Lower leg skin (tissue), 4 donors: Measurements from ENCODE around the gene TMEM190. TPM values are rescaled to one million over a fixed set of nuclear protein-coding genes. Genes with fewer than 3 reads are reported as not detected.

Source experiments
- DNase-seq, 2 donors: peaks; one replicate each; pipeline ENCODE4 v3.0.0-alpha.2; 2019; ENCODE audit warnings: low spot score in 2 of 2
- H3K4me3 ChIP-seq: fragments of 200-600 bp; sonication (generic); 2 replicates; pipeline ENCODE4 v1.5.1; 2017; ENCODE audit warnings: mild to moderate bottlenecking, low read depth; ENCODE audit not compliant: poor library complexity, severe bottlenecking
- POLR2A ChIP-seq, 2 donors: fragments of 450-650 bp; IDR thresholded peaks; one replicate each; pipeline ENCODE4 v1.6.1; 2016 to 2017; ENCODE audit warnings: antibody characterized with exemption in 2 of 2, mild to moderate bottlenecking in 1 of 2, moderate library complexity in 1 of 2
- WGBS, 2 donors: methylation state at CpG; one replicate each; pipeline ENCODE4 v1.1.5; 2018; 5-methylcytosine and 5-hydroxymethylcytosine counted together
- intact Hi-C: fragments of 100-400 bp; cut with DNase I; formaldehyde crosslinking; loops from one replicate; pipeline ENCODE4 v1.15.0; 2023; ENCODE audit warnings: low total_unique reads
- total RNA-seq, 4 donors: library from RNA; depleted of rRNA; stranded (reverse); fragments of >200 nt; gene quantifications; one replicate each; pipeline ENCODE4 v1.1.0, GENCODE V29; 2016
- TF ChIP-seq, protein P1 (sequence below), 3 donors: fragments of 450-650 bp; IDR thresholded peaks; one replicate each; pipeline ENCODE4 v1.5.1; 2016; ENCODE audit warnings: antibody characterized with exemption in 3 of 3, mild to moderate bottlenecking in 3 of 3, moderate library complexity in 2 of 3

The TMEM190 gene
- total RNA-seq, 4 donors from 2014 or later = not detected

DNA sequence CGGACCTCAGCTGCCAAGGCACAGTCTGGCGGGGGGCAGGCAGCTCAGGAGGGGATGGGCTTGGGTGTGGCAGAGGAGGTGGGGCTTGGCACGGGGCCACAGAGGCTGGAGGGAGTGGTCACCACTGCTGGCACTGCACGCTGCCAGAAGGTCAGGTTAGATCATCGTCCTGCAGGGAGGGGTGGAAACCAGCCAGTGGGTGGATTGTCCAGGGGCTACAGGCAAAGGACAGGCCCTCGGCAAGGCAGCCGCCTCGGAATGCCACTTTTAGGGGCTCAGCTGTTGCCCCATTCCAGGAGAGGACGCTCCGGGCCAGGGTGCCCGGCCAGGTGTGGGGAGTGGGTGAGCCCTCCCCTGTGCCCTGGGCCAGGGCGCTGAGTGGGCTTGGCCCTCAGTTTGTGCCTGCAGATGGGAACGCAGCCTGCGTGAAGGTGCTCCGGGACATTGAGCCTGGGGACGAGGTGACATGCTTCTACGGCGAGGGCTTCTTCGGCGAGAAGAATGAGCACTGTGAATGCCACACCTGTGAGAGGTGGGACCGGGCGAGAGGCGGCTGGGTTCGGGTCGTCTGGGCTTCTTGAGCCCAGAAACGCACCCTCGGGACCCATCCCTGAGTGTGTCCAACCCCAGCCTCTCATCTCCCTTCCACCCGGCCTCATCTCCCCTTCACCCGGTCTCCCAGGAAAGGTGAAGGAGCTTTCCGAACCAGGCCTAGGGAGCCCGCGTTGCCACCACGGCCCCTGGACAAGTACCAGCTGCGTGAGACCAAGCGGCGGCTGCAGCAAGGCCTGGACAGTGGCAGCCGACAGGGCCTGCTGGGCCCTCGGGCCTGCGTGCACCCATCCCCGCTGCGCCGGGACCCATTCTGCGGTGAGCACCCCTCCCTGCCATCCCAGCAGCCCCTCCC is 30.6 kb upstream of the TMEM190 start:
- H3K4me3 ChIP-seq = no peak overlapping the region
- intact Hi-C loops = no loop called here
- WGBS, 2 donors = 74 to 81% methylated on average over 43 of the region's 43 CpGs
- TF ChIP-seq, protein P1, sequence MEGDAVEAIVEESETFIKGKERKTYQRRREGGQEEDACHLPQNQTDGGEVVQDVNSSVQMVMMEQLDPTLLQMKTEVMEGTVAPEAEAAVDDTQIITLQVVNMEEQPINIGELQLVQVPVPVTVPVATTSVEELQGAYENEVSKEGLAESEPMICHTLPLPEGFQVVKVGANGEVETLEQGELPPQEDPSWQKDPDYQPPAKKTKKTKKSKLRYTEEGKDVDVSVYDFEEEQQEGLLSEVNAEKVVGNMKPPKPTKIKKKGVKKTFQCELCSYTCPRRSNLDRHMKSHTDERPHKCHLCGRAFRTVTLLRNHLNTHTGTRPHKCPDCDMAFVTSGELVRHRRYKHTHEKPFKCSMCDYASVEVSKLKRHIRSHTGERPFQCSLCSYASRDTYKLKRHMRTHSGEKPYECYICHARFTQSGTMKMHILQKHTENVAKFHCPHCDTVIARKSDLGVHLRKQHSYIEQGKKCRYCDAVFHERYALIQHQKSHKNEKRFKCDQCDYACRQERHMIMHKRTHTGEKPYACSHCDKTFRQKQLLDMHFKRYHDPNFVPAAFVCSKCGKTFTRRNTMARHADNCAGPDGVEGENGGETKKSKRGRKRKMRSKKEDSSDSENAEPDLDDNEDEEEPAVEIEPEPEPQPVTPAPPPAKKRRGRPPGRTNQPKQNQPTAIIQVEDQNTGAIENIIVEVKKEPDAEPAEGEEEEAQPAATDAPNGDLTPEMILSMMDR (IDR thresholded peaks at IDR 0.05) = no peak
- TF ChIP-seq POLR2A (IDR thresholded peaks at IDR 0.05) = no peak
- no peak for DNase-seq

DNA sequence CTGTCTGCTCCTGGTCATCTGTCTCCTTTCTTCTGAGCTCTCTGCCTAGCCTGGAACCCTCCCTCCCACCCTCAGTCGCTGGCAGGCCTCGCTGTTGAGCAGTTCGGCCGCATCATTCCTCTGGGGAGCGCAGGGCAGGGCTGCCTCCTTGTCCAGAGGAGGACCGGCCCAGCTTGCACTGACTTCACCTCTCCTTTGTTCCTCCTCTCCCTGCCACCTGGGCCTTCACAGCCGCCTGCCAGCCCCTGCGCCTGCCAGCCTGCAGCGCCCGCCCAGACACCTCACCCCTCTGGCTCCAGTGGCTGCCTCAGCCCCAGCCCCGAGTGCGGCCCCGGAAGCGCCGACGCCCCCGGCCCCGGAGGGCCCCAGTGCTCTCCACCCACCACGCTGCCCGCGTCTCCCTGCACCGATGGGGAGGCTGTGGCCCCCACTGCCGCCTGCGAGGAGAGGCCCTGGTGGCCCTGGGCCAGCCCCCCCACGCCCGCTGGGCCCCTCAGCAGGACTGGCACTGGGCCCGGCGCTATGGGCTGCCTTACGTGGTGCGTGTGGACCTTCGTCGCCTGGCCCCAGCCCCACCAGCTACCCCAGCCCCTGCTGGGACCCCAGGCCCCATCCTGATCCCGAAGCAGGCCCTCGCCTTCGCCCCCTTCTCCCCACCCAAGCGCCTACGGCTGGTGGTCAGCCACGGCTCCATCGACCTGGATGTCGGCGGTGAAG is 29.7 kb upstream of the TMEM190 start:
- intact Hi-C loops = no loop called here
- H3K4me3 ChIP-seq = no peak overlapping the region
- TF ChIP-seq, protein P1 (IDR thresholded peaks at IDR 0.05) = no peak
- TF ChIP-seq POLR2A (IDR thresholded peaks at IDR 0.05) = no peak
- WGBS, 2 donors = 75 to 85% methylated on average over 37 to 39 of the region's 41 CpGs
- DNase-seq = no peak

DNA sequence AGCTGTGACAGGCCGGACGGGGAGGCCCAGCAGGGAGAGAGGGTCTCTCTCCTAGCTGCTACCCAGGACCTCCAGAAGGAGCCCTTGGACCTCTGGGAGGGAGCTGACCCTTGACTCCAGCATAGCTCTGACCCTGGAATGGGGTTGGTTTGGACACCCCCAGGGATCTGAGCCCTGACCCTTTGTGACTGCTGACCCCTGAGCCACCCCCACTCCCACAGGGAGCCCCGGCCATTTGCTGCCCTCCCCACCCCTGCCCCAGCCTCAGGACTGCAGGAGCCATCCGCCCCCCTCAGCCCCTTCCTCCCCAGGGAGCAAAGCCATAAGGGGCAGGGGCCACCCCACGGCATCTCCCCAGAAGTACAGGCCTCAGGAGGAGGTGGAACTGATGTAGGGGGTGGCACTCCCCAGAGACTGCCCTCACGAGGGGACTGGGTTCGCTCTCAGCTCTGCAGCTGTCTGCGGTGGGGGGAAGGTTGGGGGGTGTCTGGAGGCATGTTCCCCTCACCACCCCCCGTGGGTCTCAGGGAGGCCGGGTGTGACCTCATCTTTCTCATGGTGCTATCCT is 29.1 kb upstream of the TMEM190 start:
- no peak overlapping the region for H3K4me3 ChIP-seq
- intact Hi-C loops = no loop called here
- no peak for DNase-seq
- WGBS, 2 donors = 87 to 89% methylated on average over 4 to 10 of the region's 10 CpGs
- TF ChIP-seq, protein P1 (IDR thresholded peaks at IDR 0.05) = no peak
- TF ChIP-seq POLR2A (IDR thresholded peaks at IDR 0.05) = no peak

DNA sequence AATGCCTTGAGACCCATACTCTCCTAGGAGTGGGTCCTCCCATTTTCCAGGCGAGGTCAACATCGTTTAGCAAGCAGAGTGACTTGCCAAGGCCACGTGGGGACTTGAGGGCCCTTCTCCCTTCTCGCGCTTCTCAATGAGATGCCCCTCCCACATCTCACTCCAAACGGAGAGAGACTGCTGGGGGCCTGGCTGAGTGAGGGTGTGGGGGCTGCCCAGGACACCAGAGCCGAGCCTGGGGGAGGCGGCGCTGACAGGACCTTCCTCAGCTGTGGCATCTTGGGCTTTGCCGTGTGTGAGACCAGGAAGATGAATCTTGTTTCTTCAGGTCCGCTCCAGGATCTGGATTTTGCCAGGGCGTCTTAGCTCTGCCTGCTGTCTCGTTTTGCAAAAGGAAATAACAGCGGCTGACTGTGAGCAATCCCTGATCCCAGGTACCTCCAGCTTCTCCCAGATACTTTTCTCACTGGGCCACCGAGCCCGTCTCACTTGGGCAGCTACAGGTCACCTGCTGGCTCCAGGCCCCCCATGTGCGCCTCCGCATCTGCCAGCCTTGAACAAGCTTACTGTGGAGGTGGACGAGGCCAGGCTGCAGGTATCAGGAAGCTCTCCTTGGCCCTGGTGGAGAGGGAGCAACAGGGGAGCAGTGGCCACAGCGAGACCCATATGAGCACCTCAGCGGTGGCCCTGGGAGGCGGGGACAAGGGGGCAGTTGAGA is 28.1 kb upstream of the TMEM190 start:
- no peak for DNase-seq
- intact Hi-C loops = no loop called here
- 77 to 78% methylated on average over 22 of the region's 22 CpGs for WGBS, 2 donors
- no peak for TF ChIP-seq POLR2A (IDR thresholded peaks at IDR 0.05)
- TF ChIP-seq, protein P1 (IDR thresholded peaks at IDR 0.05) = no peak
- no peak overlapping the region for H3K4me3 ChIP-seq

DNA sequence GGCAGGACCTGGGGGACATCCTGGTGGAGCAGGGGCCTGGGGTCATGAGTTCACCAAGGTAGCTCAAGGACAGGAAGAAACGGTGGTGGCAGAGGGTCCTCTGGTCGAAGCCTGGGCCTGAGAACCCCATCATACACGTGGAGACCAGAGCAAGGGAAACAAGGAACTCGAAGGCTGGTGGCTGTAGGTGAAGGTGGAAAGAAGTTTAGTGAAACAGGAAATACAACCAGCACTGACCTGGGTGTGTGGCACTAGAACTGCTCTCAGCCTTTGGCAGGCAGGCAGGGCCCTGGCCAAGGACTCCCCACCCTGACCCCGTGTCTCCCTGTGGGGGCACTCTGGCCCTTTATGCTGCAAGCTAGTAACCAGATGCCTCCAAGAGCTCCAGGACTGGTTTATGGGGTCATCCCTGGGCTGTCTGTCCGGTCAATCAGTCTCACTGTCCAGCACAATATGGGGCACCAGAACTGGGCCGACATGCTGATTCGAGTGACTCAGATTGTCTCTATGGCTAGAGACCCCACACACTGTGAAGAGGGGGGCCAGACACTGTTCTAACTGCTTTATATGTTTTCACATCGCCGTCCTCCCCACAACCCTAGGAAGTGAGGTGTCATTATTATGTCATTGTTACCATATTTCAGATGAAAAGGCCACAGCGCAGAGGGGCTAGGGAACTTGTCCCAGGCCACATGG is 25.9 kb upstream of the TMEM190 start:
- 67 to 71% methylated on average over 11 of the region's 11 CpGs for WGBS, 2 donors
- intact Hi-C loops = no loop called here
- TF ChIP-seq, protein P1 (IDR thresholded peaks at IDR 0.05) = no peak
- no peak for TF ChIP-seq POLR2A (IDR thresholded peaks at IDR 0.05)
- DNase-seq = no peak
- H3K4me3 ChIP-seq = no peak overlapping the region
